ENCODE data around the gene KRTAP9-3. TPM values are rescaled to one million over a fixed set of nuclear protein-coding genes. Genes with fewer than 3 reads are reported as not detected.

Gene KRTAP9-3
- total and polyA plus RNA-seq, 10 donors = not detected

Small RNA genes within 50 kb of the gene (small RNA-seq; reads per million reads assigned to genes)
- 0 reads per million in 4 donors for gene KRTAP4-17P
- 0 reads per million in 4 donors for gene KRTAP9-10P

Other genes starting within 250 kb of the KRTAP9-3 start
Only the 30 nearest of the 42 such genes appear.
- not detected for gene KRTAP2-1, start 185.1 kb upstream of the KRTAP9-3 start, total RNA-seq
- not detected for gene KRTAP2-1, start 185.1 kb upstream of the KRTAP9-3 start, polyA plus RNA-seq
- gene KRTAP2-2, start 177.2 kb upstream of the KRTAP9-3 start, total RNA-seq = not detected
- not detected for gene KRTAP2-2, start 177.2 kb upstream of the KRTAP9-3 start, polyA plus RNA-seq
- not detected for gene KRTAP2-3, start 172.3 kb upstream of the KRTAP9-3 start, total RNA-seq
- gene KRTAP2-3, start 172.3 kb upstream of the KRTAP9-3 start, polyA plus RNA-seq = not detected
- not detected for gene KRTAP2-4, start 166.6 kb upstream of the KRTAP9-3 start, total RNA-seq
- not detected for gene KRTAP2-4, start 166.6 kb upstream of the KRTAP9-3 start, polyA plus RNA-seq
- gene KRTAP4-7, start 148.3 kb upstream of the KRTAP9-3 start, total RNA-seq = not detected
- not detected for gene KRTAP4-7, start 148.3 kb upstream of the KRTAP9-3 start, polyA plus RNA-seq
- gene KRTAP4-8, start 134.3 kb upstream of the KRTAP9-3 start, total RNA-seq = not detected
- not detected for gene KRTAP4-8, start 134.3 kb upstream of the KRTAP9-3 start, polyA plus RNA-seq
- not detected for gene KRTAP4-16, start 130.2 kb upstream of the KRTAP9-3 start, total RNA-seq
- gene KRTAP4-16, start 130.2 kb upstream of the KRTAP9-3 start, polyA plus RNA-seq = not detected
- gene KRTAP4-9, start 127.1 kb upstream of the KRTAP9-3 start, total RNA-seq = not detected
- gene KRTAP4-9, start 127.1 kb upstream of the KRTAP9-3 start, polyA plus RNA-seq = not detected
- gene KRTAP4-11, start 114.1 kb upstream of the KRTAP9-3 start, total RNA-seq = not detected
- not detected for gene KRTAP4-11, start 114.1 kb upstream of the KRTAP9-3 start, polyA plus RNA-seq
- gene KRTAP4-12, start 108.3 kb upstream of the KRTAP9-3 start, total RNA-seq = not detected
- not detected for gene KRTAP4-12, start 108.3 kb upstream of the KRTAP9-3 start, polyA plus RNA-seq
- gene KRTAP4-6, start 91.9 kb upstream of the KRTAP9-3 start, total RNA-seq = not detected
- not detected for gene KRTAP4-6, start 91.9 kb upstream of the KRTAP9-3 start, polyA plus RNA-seq
- not detected for gene KRTAP4-5, start 82.6 kb upstream of the KRTAP9-3 start, total RNA-seq
- gene KRTAP4-5, start 82.6 kb upstream of the KRTAP9-3 start, polyA plus RNA-seq = not detected
- gene KRTAP4-4, start 71.7 kb upstream of the KRTAP9-3 start, total RNA-seq = not detected
- gene KRTAP4-4, start 71.7 kb upstream of the KRTAP9-3 start, polyA plus RNA-seq = not detected
- gene KRTAP4-3, start 64.2 kb upstream of the KRTAP9-3 start, total RNA-seq = not detected
- not detected for gene KRTAP4-3, start 64.2 kb upstream of the KRTAP9-3 start, polyA plus RNA-seq
- gene KRTAP4-2, start 54.2 kb upstream of the KRTAP9-3 start, total RNA-seq = not detected
- not detected for gene KRTAP4-2, start 54.2 kb upstream of the KRTAP9-3 start, polyA plus RNA-seq
- gene KRTAP4-1, start 47.5 kb upstream of the KRTAP9-3 start, total RNA-seq = not detected
- gene KRTAP4-1, start 47.5 kb upstream of the KRTAP9-3 start, polyA plus RNA-seq = not detected
- not detected for gene KRTAP9-1, start 42.6 kb upstream of the KRTAP9-3 start, total RNA-seq
- gene KRTAP9-1, start 42.6 kb upstream of the KRTAP9-3 start, polyA plus RNA-seq = not detected
- not detected for gene KRTAP9-2, start 5.8 kb upstream of the KRTAP9-3 start, total RNA-seq
- not detected for gene KRTAP9-2, start 5.8 kb upstream of the KRTAP9-3 start, polyA plus RNA-seq
- gene KRTAP9-8, start 5.5 kb downstream of the KRTAP9-3 start, total RNA-seq = not detected
- gene KRTAP9-8, start 5.5 kb downstream of the KRTAP9-3 start, polyA plus RNA-seq = not detected
- not detected for gene KRTAP9-4, start 17.2 kb downstream of the KRTAP9-3 start, total RNA-seq
- not detected for gene KRTAP9-4, start 17.2 kb downstream of the KRTAP9-3 start, polyA plus RNA-seq
- gene KRTAP9-9, start 22.9 kb downstream of the KRTAP9-3 start, total RNA-seq = not detected
- not detected for gene KRTAP9-9, start 22.9 kb downstream of the KRTAP9-3 start, polyA plus RNA-seq
- not detected for gene KRTAP9-6, start 32.9 kb downstream of the KRTAP9-3 start, total RNA-seq
- not detected for gene KRTAP9-6, start 32.9 kb downstream of the KRTAP9-3 start, polyA plus RNA-seq
- gene KRTAP9-7, start 43.2 kb downstream of the KRTAP9-3 start, total RNA-seq = not detected
- gene KRTAP9-7, start 43.2 kb downstream of the KRTAP9-3 start, polyA plus RNA-seq = not detected
- not detected for gene KRTAP29-1, start 70.4 kb downstream of the KRTAP9-3 start, total RNA-seq
- not detected for gene KRTAP29-1, start 70.4 kb downstream of the KRTAP9-3 start, polyA plus RNA-seq
- not detected for gene KRTAP16-1, start 76.9 kb downstream of the KRTAP9-3 start, total RNA-seq
- not detected for gene KRTAP16-1, start 76.9 kb downstream of the KRTAP9-3 start, polyA plus RNA-seq
- gene KRTAP17-1, start 83.3 kb downstream of the KRTAP9-3 start, total RNA-seq = not detected
- gene KRTAP17-1, start 83.3 kb downstream of the KRTAP9-3 start, polyA plus RNA-seq = not detected
- gene KRT33A, start 118.4 kb downstream of the KRTAP9-3 start, total RNA-seq = not detected
- gene KRT33A, start 118.4 kb downstream of the KRTAP9-3 start, polyA plus RNA-seq = not detected
- gene KRT33B, start 137.4 kb downstream of the KRTAP9-3 start, total RNA-seq = not detected
- gene KRT33B, start 137.4 kb downstream of the KRTAP9-3 start, polyA plus RNA-seq = not detected
- gene KRT34, start 149.9 kb downstream of the KRTAP9-3 start, total RNA-seq = not detected
- not detected for gene KRT34, start 149.9 kb downstream of the KRTAP9-3 start, polyA plus RNA-seq
- not detected for gene KRT31, start 165.2 kb downstream of the KRTAP9-3 start, total RNA-seq
- gene KRT31, start 165.2 kb downstream of the KRTAP9-3 start, polyA plus RNA-seq = not detected

Data from spleen (tissue), 11 donors.